Small intestine (tissue), 7 donors: ENCODE results near the gene OAF. TPM values are rescaled to one million over a fixed set of nuclear protein-coding genes. Genes with fewer than 3 reads are reported as not detected.

Experiments
- DNase-seq, 2 donors: peaks; one replicate each; pipeline versions ENCODE4 v3.0.0 to v3.0.0-alpha.2; 2013
- FAIRE-seq: peaks from 2 replicates; lab custom pipeline; 2012; peaks lifted over from hg19 to GRCh38; lab: Jason Lieb, UNC
- H3K27ac ChIP-seq, 3 donors: one replicate each; pipeline ENCODE4 v1.5.1; 2013; ENCODE audit warnings: low read length in 2 of 3, mild to moderate bottlenecking in 2 of 3, control low read depth in 1 of 3, inconsistent platforms in 1 of 3, low read depth in 1 of 3, moderate library complexity in 1 of 3
- H3K27me3 ChIP-seq, 3 donors: one replicate each; pipeline ENCODE4 v1.6.1; 2013; ENCODE audit warnings: low read length in 3 of 3, inconsistent platforms in 1 of 3; ENCODE audit not compliant: control insufficient read depth in 3 of 3, insufficient read depth in 3 of 3
- H3K36me3 ChIP-seq, 3 donors: one replicate each; pipeline ENCODE4 v1.6.1; 2013; ENCODE audit warnings: low read length in 3 of 3, inconsistent platforms in 1 of 3, low read depth in 1 of 3, mild to moderate bottlenecking in 1 of 3, moderate library complexity in 1 of 3; ENCODE audit not compliant: control insufficient read depth in 3 of 3, insufficient read depth in 2 of 3
- H3K4me1 ChIP-seq, 3 donors: one replicate each; pipeline ENCODE4 v1.6.1; 2013; ENCODE audit warnings: low read length in 2 of 3, inconsistent platforms in 1 of 3, low read depth in 1 of 3, mild to moderate bottlenecking in 1 of 3, moderate library complexity in 1 of 3; ENCODE audit not compliant: control insufficient read depth in 3 of 3, insufficient read depth in 2 of 3
- H3K4me3 ChIP-seq, 3 donors: one replicate each; pipeline ENCODE4 v1.5.1; 2013; ENCODE audit warnings: low read length in 3 of 3, control low read depth in 1 of 3, inconsistent platforms in 1 of 3, low read depth in 1 of 3, mild to moderate bottlenecking in 1 of 3, moderate library complexity in 1 of 3
- H3K9me3 ChIP-seq, 2 donors: one replicate each; pipeline ENCODE4 v1.6.1; 2013; ENCODE audit warnings: low read depth in 1 of 2, low read length in 1 of 2; ENCODE audit not compliant: control insufficient read depth in 2 of 2, insufficient read depth in 1 of 2
- WGBS, 3 donors: extraction: QIAGEN DNeasy Blood & Tissue Kit; methylation state at CpG; one replicate each; pipeline ENCODE4 v1.1.7; 2013; 5-methylcytosine and 5-hydroxymethylcytosine counted together
- polyA plus RNA-seq, 4 donors: library from polyadenylated mRNA; stranded (reverse) in 3 of 4; unstranded in 1 of 4; fragments of 200-250 nt in 3 of 4; fragments of 120-200 nt in 1 of 4; gene quantifications; one replicate each; pipeline versions ENCODE4 v1.2.1 to v1.2.3, GENCODE V29; 2013
- donor health status: healthy with polysubstance abuse.
- donor health status: control.
- donor health status: control.
- donor health status: Bipolar disorder and iron deficiency.
- donor health status: healthy.

OAF gene
- polyA plus RNA-seq, 4 donors, result 33.0 to 208 (median 65.1) TPM

- H3K4me3 ChIP-seq, result no peak overlapping the region
- peaks cover 7 to 81% (median 21%) of the 10 kb centered on the region in 3 donors for H3K4me1 ChIP-seq
- FAIRE-seq (no peak), DNase-seq (peak in 1 of 2 donors; percentile 64)
- no peaks in the 10 kb centered on the region for H3K9me3 ChIP-seq
- peak overlapping the region; percentile 43 to 62 (median 50) for H3K27ac ChIP-seq
- H3K27me3 ChIP-seq, result no peaks in the 10 kb centered on the region
- peaks cover 0 to 89% (median 2%) of the 10 kb centered on the region in 3 donors for H3K36me3 ChIP-seq
- WGBS, 3 donors, result 46 to 51% (median 51%) methylated on average over 11 to 12 of the region's 12 CpGs
Observed at GRCh38 chr11:120217941-120218694, 7.3 kb downstream of the OAF start.

GRCh38 chr11:120218695-120219033 lies 7.8 kb downstream of the OAF start:
- DNase-seq, result no peak
- H3K36me3 ChIP-seq, result peaks cover 0 to 88% (median 2%) of the 10 kb centered on the region in 3 donors
- H3K27me3 ChIP-seq, result no peaks in the 10 kb centered on the region
- peaks cover 7 to 77% (median 18%) of the 10 kb centered on the region in 3 donors for H3K4me1 ChIP-seq
- FAIRE-seq, result no peak
- 63 to 78% (median 76%) methylated on average over 10 of the region's 10 CpGs for WGBS, 3 donors
- H3K4me3 ChIP-seq, result no peak overlapping the region
- peak overlapping the region; percentile 50 to 67 (median 62) for H3K27ac ChIP-seq
- H3K9me3 ChIP-seq, result no peaks in the 10 kb centered on the region

GRCh38 chr11:120219232-120219937 lies 8.6 kb downstream of the OAF start:
- DNase-seq (peak in 1 of 2 donors; percentile 25), FAIRE-seq (no peak)
- no peak overlapping the region for H3K4me3 ChIP-seq
- peaks cover 3 to 75% (median 16%) of the 10 kb centered on the region in 3 donors for H3K4me1 ChIP-seq
- no peaks in the 10 kb centered on the region for H3K9me3 ChIP-seq
- peak overlapping the region; percentile 2 to 74 (median 67) for H3K27ac ChIP-seq
- H3K36me3 ChIP-seq, result peaks cover 0 to 89% (median 2%) of the 10 kb centered on the region in 3 donors
- WGBS, 3 donors, result 62 to 81% (median 76%) methylated on average over 11 to 13 of the region's 13 CpGs
- no peaks in the 10 kb centered on the region for H3K27me3 ChIP-seq

- H3K27ac ChIP-seq, result peak overlapping the region; percentile 38 to 74 (median 67)
- no peaks in the 10 kb centered on the region for H3K9me3 ChIP-seq
- 58 to 60% (median 58%) methylated on average over 9 of the region's 9 CpGs for WGBS, 3 donors
- peaks cover 0 to 89% (median 0%) of the 10 kb centered on the region in 3 donors for H3K36me3 ChIP-seq
- H3K27me3 ChIP-seq, result no peaks in the 10 kb centered on the region
- DNase-seq (peak in 1 of 2 donors; percentile 2), FAIRE-seq (no peak)
- H3K4me3 ChIP-seq, result no peak overlapping the region
- H3K4me1 ChIP-seq, result peaks cover 2 to 76% (median 15%) of the 10 kb centered on the region in 3 donors
Observed at GRCh38 chr11:120219938-120220746, 9.3 kb downstream of the OAF start.

- 41 to 70% (median 43%) methylated on average over 4 of the region's 4 CpGs for WGBS, 3 donors
- H3K27me3 ChIP-seq, result no peaks in the 10 kb centered on the region
- no peak overlapping the region for H3K4me3 ChIP-seq
- H3K4me1 ChIP-seq, result peaks cover 2 to 71% (median 15%) of the 10 kb centered on the region in 3 donors
- DNase-seq (no peak), FAIRE-seq (no peak)
- peak overlapping the region; percentile 38 to 74 (median 67) for H3K27ac ChIP-seq
- peaks cover 0 to 89% (median 0%) of the 10 kb centered on the region in 3 donors for H3K36me3 ChIP-seq
- H3K9me3 ChIP-seq, result no peaks in the 10 kb centered on the region
Observed at GRCh38 chr11:120220747-120221037, 9.9 kb downstream of the OAF start.

- 71 to 93% (median 73%) methylated on average over 1 of the region's 1 CpG for WGBS, 3 donors
- peaks cover 0 to 89% (median 0%) of the 10 kb centered on the region in 3 donors for H3K36me3 ChIP-seq
- no peak overlapping the region for H3K4me3 ChIP-seq
- H3K9me3 ChIP-seq, result no peaks in the 10 kb centered on the region
- H3K27ac ChIP-seq, result peak overlapping the region; percentile 67 to 74 (median 72)
- peaks cover 2 to 66% (median 15%) of the 10 kb centered on the region in 3 donors for H3K4me1 ChIP-seq
- FAIRE-seq (no peak), DNase-seq (peak; percentile 90 to 96)
- H3K27me3 ChIP-seq, result no peaks in the 10 kb centered on the region
Observed at GRCh38 chr11:120221115-120221752, 10.4 kb downstream of the OAF start.

- FAIRE-seq (no peak), DNase-seq (no peak)
- 83 to 87% (median 87%) methylated on average over 8 of the region's 8 CpGs for WGBS, 3 donors
- peaks cover 0 to 90% (median 0%) of the 10 kb centered on the region in 3 donors for H3K36me3 ChIP-seq
- peaks cover 2 to 55% (median 15%) of the 10 kb centered on the region in 3 donors for H3K4me1 ChIP-seq
- H3K4me3 ChIP-seq, result no peak overlapping the region
- no peak overlapping the region for H3K27ac ChIP-seq
- no peaks in the 10 kb centered on the region for H3K9me3 ChIP-seq
- H3K27me3 ChIP-seq, result no peaks in the 10 kb centered on the region
Observed at GRCh38 chr11:120222916-120223315, 12.1 kb downstream of the OAF start.
